Endometrial microvascular endothelial cells (primary cell): ENCODE measurements around the gene CORO2A. TPM values are rescaled to one million over a fixed set of nuclear protein-coding genes. Genes with fewer than 3 reads are reported as not detected.
"Not testable (repeated sequence)": the region's sequence is repeated elsewhere in the genome, so short reads cannot be mapped to it uniquely, and the experiment has no call there.

ENCODE experiments used
- in situ Hi-C: cut with HindIII; loops from 2 replicates; pipeline ENCODE4 v1.10.0; 2017; ENCODE audit warnings: low sequenced_read_pairs, low pct_unique_long_range_greater_than_20kb; ENCODE audit errors: inconsistent ontology term
- total RNA-seq: library from RNA; depleted of rRNA; stranded (reverse); fragments of >200 nt; gene quantifications from one replicate; pipeline ENCODE4 v1.2.3, GENCODE V29; 2015; ENCODE audit errors: inconsistent ontology term

The CORO2A gene
- total RNA-seq, 1 donor from 2014 or later, result 3.0 TPM

DNA sequence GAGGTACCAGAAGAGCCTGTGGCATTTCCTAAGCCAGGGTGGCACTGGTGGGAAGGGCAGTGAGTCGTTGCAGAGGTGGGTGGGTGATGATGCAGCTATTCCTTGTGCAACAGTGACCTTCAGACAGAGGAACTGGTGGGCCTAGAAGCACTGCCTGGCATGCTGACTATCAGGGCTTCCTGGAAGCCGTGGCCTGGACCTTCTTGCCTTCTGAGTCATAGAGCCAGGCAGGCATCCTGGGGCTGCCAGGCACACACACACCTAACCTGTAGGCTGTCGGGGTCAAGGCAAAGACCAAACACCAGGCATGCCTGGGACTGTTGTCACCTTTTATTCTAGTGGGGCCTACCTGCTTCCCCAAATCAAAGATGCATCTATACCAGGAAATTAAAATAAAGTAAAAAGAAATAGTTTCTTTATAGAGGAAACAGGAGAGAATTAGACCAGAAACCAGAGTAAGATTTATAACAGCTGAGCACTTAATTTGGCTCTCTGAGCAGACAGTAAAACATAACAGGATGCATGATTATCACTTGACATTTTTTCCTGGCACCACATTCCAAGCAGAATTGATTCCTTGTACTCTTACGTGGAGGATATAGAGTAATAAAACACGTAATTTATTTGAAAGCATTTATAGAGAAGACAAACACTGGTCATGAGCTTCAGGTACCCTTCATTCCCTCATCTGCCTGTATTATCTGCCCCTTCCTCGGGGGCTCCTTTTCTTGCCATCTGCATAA, 110.8 kb downstream of the CORO2A start:
- in situ Hi-C loops, result no loop called here

- in situ Hi-C loops, result no loop called here
Observed at GRCh38 chr9:98080780-98081179, 111.7 kb downstream of the CORO2A start.

DNA sequence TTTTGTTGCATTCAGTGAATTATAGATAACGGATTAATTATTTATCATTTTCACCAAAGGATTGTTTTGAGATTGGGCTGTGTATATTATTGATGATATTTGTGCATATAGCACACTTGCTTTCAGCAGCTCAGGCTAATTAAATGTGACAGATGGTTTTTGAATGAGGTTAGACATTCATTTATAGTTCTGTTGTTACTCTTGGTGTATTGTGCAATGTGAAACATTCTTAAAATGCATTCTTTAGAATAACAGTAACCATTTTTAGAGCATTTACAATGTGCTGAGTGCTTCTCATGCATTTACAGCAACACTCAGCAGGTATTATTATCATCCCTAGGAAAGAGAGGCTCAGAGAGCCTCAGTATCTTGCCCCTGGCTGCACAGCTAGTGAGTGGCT, 112.1 kb downstream of the CORO2A start:
- in situ Hi-C loops, result no loop called here

GRCh38 chr9:98078895-98079294, 113.5 kb downstream of the CORO2A start:
- in situ Hi-C loops, result no loop called here

DNA sequence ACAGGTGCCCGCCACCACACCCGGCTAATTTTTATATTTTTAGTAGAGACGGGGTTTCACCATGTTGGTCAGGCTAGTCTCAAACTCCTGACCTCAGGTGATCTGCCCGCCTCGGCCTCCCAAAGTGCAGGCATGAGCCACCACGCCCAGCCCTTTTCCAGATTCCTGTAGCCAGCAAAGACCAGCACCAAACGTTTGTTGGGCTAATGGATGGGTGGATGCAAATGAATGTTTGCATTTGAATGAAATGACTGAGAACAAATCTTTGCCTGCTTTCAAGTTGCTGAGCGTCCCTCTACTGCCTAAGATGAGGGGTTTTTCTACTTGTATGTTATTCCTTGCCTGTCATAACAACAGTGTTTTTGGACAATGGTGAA, 115.9 kb downstream of the CORO2A start:
- in situ Hi-C loops, result not testable (repeated sequence)

DNA sequence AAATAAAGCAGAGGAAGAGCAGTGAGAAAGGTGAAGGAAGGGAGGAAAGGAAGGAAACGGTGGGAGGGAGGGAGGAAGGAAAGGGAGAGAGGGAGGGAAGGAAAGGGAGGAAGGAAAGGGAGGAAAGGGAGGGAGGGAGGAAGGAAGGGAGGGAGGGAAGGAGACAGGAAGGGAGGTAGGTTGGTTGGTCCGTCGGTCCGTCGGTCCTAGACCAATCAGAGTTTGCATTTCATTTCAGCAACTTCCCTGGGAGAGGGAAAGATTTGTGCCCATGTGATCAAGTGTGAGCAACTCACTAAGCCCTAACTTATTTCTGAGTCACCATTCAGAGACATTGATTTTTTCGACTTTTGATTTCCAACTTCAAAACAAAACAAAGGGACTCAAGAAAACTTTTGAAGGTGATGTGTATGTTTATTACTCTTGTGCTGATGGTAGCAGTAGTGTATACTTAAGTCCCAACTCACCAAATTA, 117.1 kb downstream of the CORO2A start:
- in situ Hi-C loops, result no loop called here

DNA sequence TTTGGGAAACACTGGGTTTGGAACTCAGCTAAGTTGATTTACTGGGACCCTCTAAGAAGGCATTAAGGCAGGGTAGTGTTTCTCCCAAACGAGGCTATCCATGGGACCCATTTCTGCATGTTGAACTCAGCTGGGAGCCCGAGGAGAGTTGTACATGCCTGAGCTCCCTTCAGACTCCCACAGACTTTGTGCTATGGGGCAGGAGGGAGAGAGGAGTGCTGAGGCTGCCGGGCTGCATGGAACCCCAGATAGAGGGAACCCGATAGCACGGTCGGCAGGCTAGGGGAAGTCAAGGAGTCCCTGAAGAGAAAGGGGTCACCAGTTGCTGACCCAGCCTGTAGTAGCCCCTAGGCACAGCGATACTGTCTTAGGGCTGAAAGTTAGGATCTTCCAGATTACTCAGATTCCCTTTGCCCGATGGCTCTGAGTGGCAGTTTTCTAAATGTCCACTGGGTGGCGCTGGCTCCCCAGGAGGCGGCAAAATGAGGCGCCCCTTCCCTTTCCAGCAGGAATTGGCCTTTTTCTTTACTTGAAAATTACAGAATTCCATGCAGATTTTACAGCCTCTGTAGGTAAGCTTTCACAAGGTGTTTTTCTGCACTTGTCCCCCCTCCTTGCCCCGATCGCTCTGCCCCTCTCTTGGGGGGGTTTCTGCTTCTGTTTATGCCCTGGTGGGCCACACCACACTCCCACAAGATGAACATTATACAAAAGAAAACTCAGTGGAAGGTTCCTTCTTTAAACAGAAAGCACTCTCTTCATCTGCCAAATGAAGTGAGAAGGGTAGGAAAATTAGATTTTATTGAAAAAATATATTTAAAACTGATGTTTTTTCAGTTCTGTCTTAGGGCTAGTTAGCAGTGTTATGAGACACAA, 118.1 kb downstream of the CORO2A start:
- in situ Hi-C loops, result no loop called here

GRCh38 chr9:98071737-98072136, 120.7 kb downstream of the CORO2A start:
- in situ Hi-C loops, result no loop called here

Other genes with a start within 250 kb of the CORO2A start
- gene ANP32B, start 209.3 kb downstream of the CORO2A start, total RNA-seq, result 18.4 TPM
- gene NANS, start 135.9 kb downstream of the CORO2A start, total RNA-seq, result 149 TPM
- gene TRIM14, start 73.4 kb downstream of the CORO2A start, total RNA-seq, result 17.1 TPM
- 18.8 TPM for gene TBC1D2, start 63.0 kb upstream of the CORO2A start, total RNA-seq